Stimulated activated naive B cell treated with anti-CD40 and anti-IgM and Interleukin-4, amounts not matched to agents 10 μg/mL and 1 μg/mL and 100 μg/mL, for 72 hours (primary cell): ENCODE measurements around the gene CCDC107.
"Not testable (repeated sequence)": the region's sequence is repeated elsewhere in the genome, so short reads cannot be mapped to it uniquely, and the experiment has no call there.

ENCODE experiments used
- ATAC-seq, 2 donors: fragments of 150-1000 bp; cut with Tn5 transposase; replicated peaks; 2 replicates each; pipeline ENCODE4 v1.10.0; 2021; ENCODE audit warnings: moderate library complexity in 1 of 2
- DNase-seq: peaks from one replicate; pipeline ENCODE4 v3.0.0; 2021
- H3K27ac Mint-ChIP-seq: one replicate; pipeline ENCODE4 v1.8.0; 2022; ENCODE audit warnings: mild to moderate bottlenecking, mixed read lengths
- H3K27me3 Mint-ChIP-seq, 2 donors: one replicate each; pipeline ENCODE4 v1.8.0; 2022; ENCODE audit warnings: mixed read lengths in 2 of 2
- H3K36me3 Mint-ChIP-seq, 2 donors: one replicate each; pipeline ENCODE4 v1.8.0; 2022; ENCODE audit warnings: mixed read lengths in 2 of 2, mild to moderate bottlenecking in 1 of 2
- H3K4me1 Mint-ChIP-seq, 2 donors: one replicate each; pipeline ENCODE4 v1.8.0; 2022; ENCODE audit warnings: mixed read lengths in 2 of 2, mild to moderate bottlenecking in 1 of 2
- H3K4me3 Mint-ChIP-seq, 2 donors: one replicate each; pipeline ENCODE4 v1.8.0; 2022; ENCODE audit warnings: mild to moderate bottlenecking in 2 of 2, mixed read lengths in 2 of 2, moderate library complexity in 1 of 2
- H3K9me3 Mint-ChIP-seq, 2 donors: one replicate each; pipeline ENCODE4 v1.8.0; 2022; ENCODE audit warnings: mixed read lengths in 2 of 2, mild to moderate bottlenecking in 1 of 2

The CCDC107 gene, protein sequence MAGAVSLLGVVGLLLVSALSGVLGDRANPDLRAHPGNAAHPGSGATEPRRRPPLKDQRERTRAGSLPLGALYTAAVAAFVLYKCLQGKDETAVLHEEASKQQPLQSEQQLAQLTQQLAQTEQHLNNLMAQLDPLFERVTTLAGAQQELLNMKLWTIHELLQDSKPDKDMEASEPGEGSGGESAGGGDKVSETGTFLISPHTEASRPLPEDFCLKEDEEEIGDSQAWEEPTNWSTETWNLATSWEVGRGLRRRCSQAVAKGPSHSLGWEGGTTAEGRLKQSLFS

DNA sequence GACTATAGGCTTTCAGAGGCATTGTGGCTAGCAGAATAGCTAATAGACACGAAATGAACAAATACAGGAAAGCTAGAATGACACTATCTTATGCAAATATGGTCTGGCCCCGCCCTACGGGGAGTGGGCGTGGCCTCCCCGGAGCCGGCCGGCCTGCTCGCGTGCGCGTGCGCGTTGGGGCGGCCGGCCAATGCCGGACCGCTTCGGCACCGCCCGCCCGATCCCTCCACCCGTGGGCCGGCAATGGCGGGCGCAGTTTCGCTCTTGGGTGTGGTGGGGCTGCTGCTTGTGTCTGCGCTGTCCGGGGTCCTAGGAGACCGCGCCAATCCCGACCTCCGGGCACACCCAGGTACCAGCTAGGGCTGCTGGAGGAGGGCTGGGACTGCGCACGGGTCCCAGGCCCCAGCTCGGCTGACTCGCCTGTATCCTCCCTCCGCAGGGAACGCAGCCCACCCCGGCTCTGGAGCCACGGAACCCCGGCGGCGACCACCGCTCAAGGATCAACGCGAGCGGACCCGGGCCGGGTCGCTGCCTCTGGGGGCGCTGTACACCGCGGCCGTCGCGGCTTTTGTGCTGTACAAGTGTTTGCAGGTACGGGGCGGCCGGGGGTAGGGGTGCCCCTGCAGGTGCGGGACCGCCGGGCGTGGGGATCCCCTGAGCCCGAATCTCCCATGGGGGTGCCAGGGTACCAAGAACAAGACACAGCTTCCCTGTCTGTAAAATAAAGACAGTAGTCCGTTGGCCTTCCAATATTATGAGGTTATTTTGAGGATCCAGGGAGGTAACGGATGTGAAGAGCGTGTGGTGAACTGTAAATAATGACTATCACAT is at the start of gene CCDC107:
Gene CCDC107 (plus strand): TSS at position 156 of the 831 bp plus-strand sequence. CDS start 88 bp downstream, at position 244.
- peak within 1 kb of the TSS; percentile 99 for H3K27ac Mint-ChIP-seq
- H3K27me3 Mint-ChIP-seq, result peaks cover 5% of the 10 kb centered on the region in 2 donors
- ATAC-seq (peak; percentile 72 to 73), DNase-seq (peak; percentile 84)
- peaks cover 54 to 69% of the 10 kb centered on the region in 2 donors for H3K4me1 Mint-ChIP-seq
- H3K36me3 Mint-ChIP-seq, result peaks cover 24 to 37% of the 10 kb centered on the region in 2 donors
- peaks cover 0 to 2% of the 10 kb centered on the region in 2 donors for H3K9me3 Mint-ChIP-seq
- peak within 1 kb of the TSS; percentile 93 to 95 for H3K4me3 Mint-ChIP-seq

- Mint-ChIP-seq H3K27ac (peak overlapping the region; percentile 34), H3K9me3 (no peaks in the 10 kb centered on the region), H3K4me1 (peaks cover 49 to 81% of the 10 kb centered on the region in 2 donors), H3K4me3 (no peak overlapping the region), H3K36me3 (peaks cover 43 to 53% of the 10 kb centered on the region in 2 donors), H3K27me3 (no peaks in the 10 kb centered on the region)
- no peak for ATAC-seq
- DNase-seq, result no peak
Observed at GRCh38 chr9:35609001-35609819, 48.9 kb upstream of the CCDC107 start.

DNA sequence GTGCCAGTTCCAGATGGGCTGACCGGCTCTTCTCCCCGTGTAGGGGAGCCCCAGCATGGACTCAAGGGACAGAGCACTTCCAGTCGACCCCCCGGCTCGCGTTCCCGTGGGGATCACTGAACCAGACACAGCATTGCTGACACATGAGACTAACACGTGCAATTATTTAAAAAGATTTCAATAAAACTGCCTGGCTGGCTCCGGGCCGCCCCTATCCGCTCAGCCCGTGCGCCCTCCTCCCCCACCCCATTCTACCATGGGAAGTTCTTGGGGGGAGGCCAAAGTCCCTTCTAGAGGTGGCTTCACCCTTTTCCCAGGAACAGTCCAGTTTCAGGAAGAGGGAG is 48.3 kb upstream of the CCDC107 start:
- H3K27me3 Mint-ChIP-seq, result no peaks in the 10 kb centered on the region
- no peak overlapping the region for H3K27ac Mint-ChIP-seq
- peaks cover 49 to 58% of the 10 kb centered on the region in 2 donors for H3K36me3 Mint-ChIP-seq
- DNase-seq, result no peak
- H3K4me1 Mint-ChIP-seq, result peaks cover 51 to 84% of the 10 kb centered on the region in 2 donors
- no peak overlapping the region for H3K4me3 Mint-ChIP-seq
- H3K9me3 Mint-ChIP-seq, result no peaks in the 10 kb centered on the region
- no peak for ATAC-seq

DNA sequence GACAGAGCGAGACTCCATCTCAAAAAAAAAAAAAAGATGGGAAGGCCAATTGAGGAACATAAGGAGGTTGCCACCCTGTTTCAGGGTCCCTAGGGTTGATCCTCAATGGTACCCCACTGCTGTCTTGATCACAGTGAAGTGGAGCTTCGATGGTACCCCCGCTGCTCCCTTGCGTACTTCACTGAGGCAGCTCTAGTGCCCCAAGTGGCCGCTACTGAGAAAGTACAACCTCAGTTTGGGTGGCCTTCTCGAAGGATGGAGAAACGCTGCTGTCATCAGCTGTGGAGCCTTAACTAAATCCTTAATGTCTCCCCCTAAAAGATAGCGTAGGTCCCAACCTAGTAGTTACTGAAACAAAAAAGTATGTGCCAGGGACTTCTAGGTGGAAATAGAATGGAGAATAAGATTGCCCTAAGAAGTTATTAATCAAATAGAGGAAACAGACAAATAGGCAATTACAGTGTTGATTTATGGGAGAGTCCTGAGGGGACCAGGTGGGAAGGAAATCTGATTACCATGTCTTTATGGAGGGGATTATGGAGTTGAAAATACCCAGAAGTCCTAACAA is 46.8 kb upstream of the CCDC107 start:
- Mint-ChIP-seq H3K36me3 (peaks cover 64 to 74% of the 10 kb centered on the region in 2 donors), H3K4me3 (no peak overlapping the region), H3K27me3 (no peaks in the 10 kb centered on the region), H3K9me3 (no peaks in the 10 kb centered on the region), H3K27ac (peak overlapping the region; percentile 79), H3K4me1 (peaks cover 61 to 94% of the 10 kb centered on the region in 2 donors)
- DNase-seq (no peak), ATAC-seq (peak; percentile 72 to 79)

GRCh38 chr9:35612066-35612465 is 46.0 kb upstream of the CCDC107 start:
- not testable (repeated sequence) for ATAC-seq, H3K9me3 Mint-ChIP-seq, DNase-seq, H3K27me3 Mint-ChIP-seq, H3K4me3 Mint-ChIP-seq
- Mint-ChIP-seq H3K27ac (peak overlapping the region; percentile 42), H3K36me3 (peaks cover 68 to 74% of the 10 kb centered on the region in 2 donors), H3K4me1 (peaks cover 59 to 96% of the 10 kb centered on the region in 2 donors)

DNA sequence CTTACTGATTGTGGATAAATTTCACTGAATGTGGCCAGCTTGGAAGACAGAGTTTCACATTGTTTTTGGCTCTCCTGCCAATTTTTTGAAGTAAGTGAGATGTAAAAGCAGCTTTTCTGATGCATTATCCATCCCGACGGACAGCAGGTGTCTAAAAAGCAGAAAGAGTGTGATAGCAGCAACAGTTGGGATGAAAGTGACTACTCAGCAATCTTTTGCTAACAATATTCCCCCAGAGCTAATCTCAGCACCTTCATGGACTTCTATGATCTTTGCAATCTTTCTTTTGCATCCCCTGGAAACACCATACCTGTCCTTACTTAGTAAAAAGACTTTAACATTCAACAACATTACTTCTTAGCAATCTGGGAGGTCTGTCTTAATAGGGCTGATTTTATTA is 45.2 kb upstream of the CCDC107 start:
- H3K4me1 Mint-ChIP-seq, result peaks cover 61 to 95% of the 10 kb centered on the region in 2 donors
- H3K4me3 Mint-ChIP-seq, result peak overlapping the region in 1 of 2 donors; percentile 0
- no peak for DNase-seq
- no peaks in the 10 kb centered on the region for H3K9me3 Mint-ChIP-seq
- H3K36me3 Mint-ChIP-seq, result peaks cover 75 to 76% of the 10 kb centered on the region in 2 donors
- H3K27ac Mint-ChIP-seq, result no peak overlapping the region
- ATAC-seq, result no peak
- H3K27me3 Mint-ChIP-seq, result no peaks in the 10 kb centered on the region

DNA sequence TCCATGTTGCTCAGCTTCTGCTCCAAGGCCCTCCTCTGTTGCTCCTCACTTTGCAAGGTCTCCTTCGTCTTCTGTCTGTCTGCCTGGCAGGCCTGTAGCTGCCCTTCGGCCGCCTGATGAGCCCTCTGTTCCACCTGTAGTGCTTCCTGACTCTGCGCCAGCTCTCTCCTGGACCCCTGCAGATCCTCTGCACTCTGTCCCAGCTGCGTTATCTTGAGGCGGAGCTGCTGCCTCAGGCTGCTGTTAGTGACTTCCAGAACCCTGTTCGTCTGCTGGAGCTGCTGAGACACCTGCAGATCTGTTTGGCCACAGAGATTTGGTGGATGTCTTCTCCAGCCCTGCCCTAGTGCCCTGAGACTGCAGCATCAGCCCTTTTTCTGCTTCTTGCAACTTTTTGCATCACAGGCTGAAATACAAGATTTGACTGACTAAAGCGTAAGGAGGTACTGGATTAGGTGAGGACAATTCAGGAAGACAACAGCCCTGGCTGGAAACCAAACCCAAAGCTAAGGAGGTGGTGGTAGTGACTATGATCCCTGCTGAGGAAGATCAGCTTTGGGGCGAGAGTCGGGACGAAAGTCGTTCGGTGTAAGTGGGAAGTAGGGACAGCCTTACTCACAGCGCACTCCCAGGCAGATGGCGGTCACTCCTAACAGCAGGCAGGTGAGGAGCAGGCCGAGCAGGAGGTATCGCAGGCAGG is 42.0 kb upstream of the CCDC107 start:
- Mint-ChIP-seq H3K27me3 (no peaks in the 10 kb centered on the region), H3K4me1 (peaks cover 80 to 99% of the 10 kb centered on the region in 2 donors), H3K36me3 (peaks cover 63 to 67% of the 10 kb centered on the region in 2 donors), H3K4me3 (peak overlapping the region; percentile 91 to 96), H3K9me3 (no peaks in the 10 kb centered on the region), H3K27ac (peak overlapping the region; percentile 99)
- DNase-seq (no peak), ATAC-seq (no peak)

GRCh38 chr9:35616681-35617459 is 41.2 kb upstream of the CCDC107 start:
- ATAC-seq, result peak; percentile 16 to 19
- peaks cover 82 to 99% of the 10 kb centered on the region in 2 donors for H3K4me1 Mint-ChIP-seq

GRCh38 chr9:35617548-35617947 is 40.5 kb upstream of the CCDC107 start:
- Mint-ChIP-seq H3K4me3 (peak overlapping the region; percentile 91 to 96), H3K9me3 (no peaks in the 10 kb centered on the region), H3K4me1 (peaks cover 84 to 99% of the 10 kb centered on the region in 2 donors), H3K27ac (peak overlapping the region; percentile 99), H3K27me3 (no peaks in the 10 kb centered on the region), H3K36me3 (peaks cover 51 to 57% of the 10 kb centered on the region in 2 donors)
- no peak for ATAC-seq
- DNase-seq, result no peak

More at GRCh38 chr9:35616681-35617459, 41.2 kb upstream of the CCDC107 start:
- peak overlapping the region; percentile 91 to 96 for H3K4me3 Mint-ChIP-seq
- H3K27ac Mint-ChIP-seq, result peak overlapping the region; percentile 99
- no peaks in the 10 kb centered on the region for H3K27me3 Mint-ChIP-seq
- peaks cover 56 to 60% of the 10 kb centered on the region in 2 donors for H3K36me3 Mint-ChIP-seq
- H3K9me3 Mint-ChIP-seq, result no peaks in the 10 kb centered on the region
- peak; percentile 76 for DNase-seq

DNA sequence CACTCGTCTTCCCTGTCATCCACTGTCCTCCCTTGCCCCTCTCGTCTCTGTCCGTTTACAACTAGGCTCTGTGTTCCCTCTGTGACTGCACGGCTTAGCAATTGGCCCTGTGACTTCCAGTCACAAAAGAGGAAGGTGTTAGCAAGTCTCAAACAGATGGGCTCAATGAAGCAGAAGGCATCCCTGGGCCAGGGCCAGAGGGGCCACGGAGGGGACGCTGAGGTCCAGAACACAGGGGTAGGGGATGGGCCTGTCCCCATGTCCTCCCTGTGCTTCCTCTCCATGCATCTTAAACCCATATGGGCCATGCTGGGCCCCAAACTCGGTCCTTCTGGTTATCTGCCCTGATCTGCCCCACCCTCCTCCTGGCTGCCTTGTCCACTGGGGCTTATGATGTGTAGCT is 39.8 kb upstream of the CCDC107 start, which contains the start of gene CD72:
Gene CD72 (minus strand): TSS at position 89 of the 403 bp plus-strand sequence. CDS start 110 bp downstream, outside the sequence.
- Mint-ChIP-seq H3K27me3 (no peaks in the 10 kb centered on the region), H3K4me3 (peak within 1 kb of the TSS; percentile 91 to 96), H3K4me1 (peaks cover 77 to 97% of the 10 kb centered on the region in 2 donors), H3K27ac (peak within 1 kb of the TSS; percentile 99), H3K36me3 (peaks cover 46 to 50% of the 10 kb centered on the region in 2 donors), H3K9me3 (no peaks in the 10 kb centered on the region)
- ATAC-seq (peak; percentile 39 to 40), DNase-seq (peak; percentile 55)

- H3K4me1 Mint-ChIP-seq, result peaks cover 72 to 92% of the 10 kb centered on the region in 2 donors
- peak overlapping the region; percentile 99 for H3K27ac Mint-ChIP-seq
- no peaks in the 10 kb centered on the region for H3K9me3 Mint-ChIP-seq
- DNase-seq (peak; percentile 87), ATAC-seq (peak; percentile 70 to 74)
- peak overlapping the region; percentile 91 to 96 for H3K4me3 Mint-ChIP-seq
- peaks cover 39 to 43% of the 10 kb centered on the region in 2 donors for H3K36me3 Mint-ChIP-seq
- H3K27me3 Mint-ChIP-seq, result no peaks in the 10 kb centered on the region
Observed at GRCh38 chr9:35618854-35619799, 39.0 kb upstream of the CCDC107 start.

GRCh38 chr9:35619800-35620158 is 38.3 kb upstream of the CCDC107 start:
- no peaks in the 10 kb centered on the region for H3K9me3 Mint-ChIP-seq
- peak overlapping the region; percentile 91 to 96 for H3K4me3 Mint-ChIP-seq
- peak; percentile 69 to 75 for ATAC-seq
- peaks cover 66 to 87% of the 10 kb centered on the region in 2 donors for H3K4me1 Mint-ChIP-seq
- H3K27me3 Mint-ChIP-seq, result no peaks in the 10 kb centered on the region
- DNase-seq, result peak; percentile 82
- H3K27ac Mint-ChIP-seq, result peak overlapping the region; percentile 99
- H3K36me3 Mint-ChIP-seq, result peaks cover 32 to 36% of the 10 kb centered on the region in 2 donors
